Hematopoietic multipotent progenitor cell (in vitro differentiated cells): Measurements from ENCODE around the gene SLC25A21. TPM values are rescaled to one million over a fixed set of nuclear protein-coding genes. Genes with fewer than 3 reads are reported as not detected.
"Not testable (repeated sequence)": the region's sequence is repeated elsewhere in the genome, so short reads cannot be mapped to it uniquely, and the experiment has no call there.

ENCODE experiments used
- DNase-seq, 3 donors: peaks; one replicate each; pipeline ENCODE4 v3.0.0-alpha.2; 2011 to 2015; ENCODE audit warnings: low read depth in 2 of 3, low spot score in 2 of 3
- total RNA-seq: library from RNA; depleted of rRNA; stranded (reverse); fragments of >200 nt; gene quantifications from one replicate; pipeline ENCODE4 v1.2.3, GENCODE V29; 2012

Gene SLC25A21
- 0.54 TPM for total RNA-seq

DNA sequence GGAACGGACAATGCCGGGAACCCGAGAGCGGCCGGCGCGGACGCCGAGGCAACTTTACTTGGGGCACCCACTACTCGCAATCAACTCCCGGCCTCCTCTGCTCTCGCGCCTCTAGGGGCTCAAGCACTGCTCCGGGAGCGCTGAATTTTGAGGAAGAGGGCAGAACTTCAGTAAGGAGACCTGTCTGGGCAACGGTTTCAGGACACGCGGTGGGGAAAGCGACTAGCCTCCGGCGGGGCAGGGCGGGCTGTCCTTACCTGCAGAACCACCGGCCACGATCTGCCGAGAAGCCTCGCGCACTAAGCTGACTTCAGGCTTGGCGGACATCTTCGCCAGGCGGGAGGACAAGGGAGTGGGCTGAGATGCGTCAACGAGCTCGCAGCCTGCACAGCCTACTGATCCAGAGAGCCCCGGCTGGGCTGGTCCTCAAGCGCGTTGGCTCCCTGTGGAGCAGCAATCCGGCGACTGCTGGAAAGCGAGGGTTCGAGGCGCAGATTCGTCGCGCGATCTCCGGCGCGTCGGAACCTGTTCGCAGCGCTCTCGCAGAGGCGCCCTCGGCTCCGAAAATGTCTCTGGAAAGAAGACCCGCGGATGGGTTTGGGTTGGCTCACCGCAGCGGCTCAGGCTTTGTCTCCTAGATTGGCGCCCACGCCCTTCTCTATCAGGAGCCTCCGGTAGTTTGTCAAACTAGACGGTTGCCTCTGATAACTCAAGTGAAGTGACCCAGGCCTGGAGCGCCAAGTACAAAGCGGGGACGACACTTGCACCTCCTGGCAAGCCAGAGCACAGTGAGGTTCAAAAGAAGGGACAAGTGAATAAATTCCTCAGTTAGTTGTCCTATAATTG is at the start of gene SLC25A21:
SLC25A21 (minus strand) TSS at position 583 of the 846 bp plus-strand sequence.
- DNase-seq = peak in 2 of 3 donors; percentile 50 to 62

GRCh38 chr14:37221073-37221472 is 48.7 kb upstream of the SLC25A21 start:
- DNase-seq = no peak

DNA sequence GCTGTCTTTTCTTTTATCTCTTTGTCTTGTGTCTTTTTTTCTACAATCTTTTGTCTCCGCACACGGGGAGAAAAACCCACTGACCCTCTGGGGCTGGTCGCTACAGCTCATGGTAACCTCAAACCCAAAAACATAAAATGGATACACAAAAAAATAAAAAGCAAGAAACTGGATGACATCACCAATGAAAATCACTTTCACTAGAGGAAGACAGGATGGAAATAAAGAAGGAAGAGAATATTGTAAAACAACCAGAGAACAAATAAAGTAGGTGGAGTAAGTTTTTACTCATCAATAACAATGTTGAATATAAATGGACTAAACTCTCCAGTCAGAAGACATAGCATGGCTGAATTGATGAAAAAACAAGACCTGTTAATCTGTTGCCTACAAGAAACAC is 42.9 kb upstream of the SLC25A21 start:
- no peak for DNase-seq

GRCh38 chr14:37213016-37213415 is 40.6 kb upstream of the SLC25A21 start:
- no peak for DNase-seq

DNA sequence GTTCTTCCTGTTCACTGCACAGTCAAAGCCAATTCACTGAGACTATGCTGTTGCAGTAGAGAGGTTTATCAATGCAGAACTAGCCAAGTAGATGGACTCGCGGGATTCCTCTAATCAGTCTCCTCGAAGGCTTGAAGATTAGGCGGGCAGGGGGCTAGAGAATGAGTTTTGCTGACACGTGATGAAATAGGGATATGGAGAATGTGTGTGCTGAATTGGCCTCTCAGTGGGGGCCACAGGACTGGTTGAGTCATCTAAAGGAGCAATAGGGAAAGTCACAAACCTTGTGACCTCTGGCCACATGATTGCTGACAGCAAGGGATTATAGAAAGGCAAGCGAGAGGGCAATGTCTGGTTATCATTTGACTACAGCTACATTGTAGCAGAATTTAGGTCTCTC is 38.0 kb upstream of the SLC25A21 start:
- DNase-seq = no peak

- not testable (repeated sequence) for DNase-seq
Observed at GRCh38 chr14:37209617-37210016, 37.2 kb upstream of the SLC25A21 start.

DNA sequence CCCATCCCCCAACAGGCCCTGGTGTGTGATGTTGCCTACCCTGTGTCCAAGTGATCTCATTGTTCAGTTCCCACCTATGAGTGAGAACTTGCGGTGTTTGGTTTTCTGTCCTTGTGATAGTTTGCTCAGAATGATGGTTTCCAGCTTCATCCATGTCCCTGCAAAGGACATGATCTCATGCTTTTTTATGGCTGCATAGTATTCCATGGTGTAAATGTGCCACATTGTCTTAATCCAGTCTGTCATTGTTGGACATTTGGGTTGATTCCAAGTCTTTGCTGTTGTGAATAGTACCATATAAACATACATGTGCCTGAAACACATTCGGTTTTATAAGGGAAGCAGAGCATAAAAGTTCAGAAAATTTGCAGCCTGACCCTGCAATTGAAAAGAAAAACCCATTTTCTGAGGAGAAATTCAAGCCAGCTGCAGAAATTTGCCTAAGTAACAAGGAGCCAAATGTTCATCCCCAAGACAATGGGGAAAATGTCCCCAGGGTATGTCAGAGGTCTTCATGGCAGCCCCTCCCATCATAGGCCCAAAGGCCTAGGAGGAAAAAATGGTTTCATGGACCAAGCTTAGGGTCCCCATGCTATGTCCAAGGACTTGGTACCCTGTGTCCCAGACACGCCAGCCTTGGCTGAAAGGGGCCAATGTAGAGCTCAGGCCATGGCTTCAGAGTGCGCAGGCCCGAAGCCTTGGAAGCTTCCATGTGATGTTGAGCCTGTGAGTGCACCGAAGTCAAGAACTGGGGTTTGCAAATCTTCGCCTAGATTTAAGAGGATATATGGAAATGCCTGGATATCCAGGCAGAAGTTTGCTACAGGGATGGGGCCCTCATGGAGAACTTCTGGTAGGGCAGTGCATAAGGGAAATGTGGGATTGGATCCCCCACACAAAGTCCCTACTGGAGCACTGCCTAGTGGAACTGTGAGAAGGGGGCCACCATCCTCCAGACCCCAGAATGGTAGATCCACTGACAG is 33.5 kb upstream of the SLC25A21 start:
- DNase-seq = not testable (repeated sequence)

DNA sequence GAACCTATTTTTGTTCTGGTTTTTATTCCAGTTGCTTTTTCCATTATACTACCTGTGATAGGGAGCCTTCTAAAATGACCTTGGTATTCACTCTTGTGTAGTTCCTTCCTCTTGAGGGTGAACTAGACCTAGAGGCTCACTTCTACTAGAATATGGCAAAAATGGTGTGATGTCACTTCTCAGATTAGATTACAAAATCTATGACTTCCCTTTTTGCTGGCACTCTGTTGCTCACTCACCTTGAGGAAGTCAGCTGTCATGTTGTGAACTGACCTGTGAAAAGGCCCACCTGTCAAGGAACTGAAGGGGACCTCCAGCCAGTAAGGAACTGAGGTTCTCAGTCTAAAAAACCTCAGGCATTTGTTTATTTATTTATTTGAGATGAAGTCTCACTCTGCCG is 31.0 kb upstream of the SLC25A21 start:
- peak in 1 of 3 donors; percentile 1 for DNase-seq

GRCh38 chr14:37202812-37203211 is 30.4 kb upstream of the SLC25A21 start:
- no peak for DNase-seq

GRCh38 chr14:37202265-37202664 is 29.9 kb upstream of the SLC25A21 start:
- no peak for DNase-seq

DNA sequence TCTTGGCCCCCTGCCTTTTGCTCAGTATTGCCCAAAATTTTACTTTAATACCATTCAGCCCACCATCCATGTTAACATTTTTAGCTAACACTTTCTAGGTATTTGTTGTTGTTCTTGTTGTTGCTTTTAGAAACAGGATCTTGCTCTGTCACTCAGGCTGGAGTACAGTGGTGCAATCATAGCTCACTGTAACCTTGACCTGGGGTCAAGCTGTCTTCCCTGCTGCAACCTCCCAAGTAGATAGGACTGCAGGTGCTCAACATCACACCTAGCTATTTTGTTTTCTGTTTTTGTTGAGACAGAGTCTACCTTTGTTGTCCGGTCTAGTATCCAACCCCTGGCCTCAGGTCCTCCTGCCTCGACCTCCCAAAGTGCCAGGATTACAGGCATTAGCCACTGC is 29.3 kb upstream of the SLC25A21 start:
- no peak for DNase-seq

- no peak for DNase-seq
Observed at GRCh38 chr14:37198907-37199306, 26.5 kb upstream of the SLC25A21 start.

- no peak for DNase-seq
Observed at GRCh38 chr14:37198273-37198598, 25.8 kb upstream of the SLC25A21 start.

GRCh38 chr14:37197421-37198272 is 25.2 kb upstream of the SLC25A21 start, which contains the start of gene MIPOL1:
TSS of gene MIPOL1 (plus strand) at chr14:37197937. CDS start at chr14:37247889, 49,952 bp downstream.
- DNase-seq = peak in 2 of 3 donors; percentile 74 to 76

GRCh38 chr14:37196604-37197420 is 24.4 kb upstream of the SLC25A21 start:
- DNase-seq = no peak

GRCh38 chr14:37195327-37195726 is 22.9 kb upstream of the SLC25A21 start:
- DNase-seq = no peak

DNA sequence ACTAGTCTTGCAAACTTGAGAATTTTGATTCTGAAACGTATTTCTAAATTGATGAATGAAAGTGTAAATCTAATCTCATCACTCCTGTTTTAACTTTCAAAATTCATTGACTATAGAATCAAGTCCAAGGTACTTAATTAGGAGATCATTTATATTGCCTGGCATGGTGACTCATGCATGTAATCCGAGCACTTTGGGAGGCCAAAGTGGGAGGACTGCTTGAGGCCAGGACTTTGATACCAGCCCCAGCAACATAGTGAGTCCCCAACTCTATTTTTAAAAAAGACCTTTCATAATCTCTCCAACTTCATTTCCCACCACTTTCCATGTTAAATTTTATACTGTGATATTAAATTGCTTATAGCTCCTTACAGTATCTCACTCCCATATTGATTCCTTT is 22.3 kb upstream of the SLC25A21 start:
- no peak for DNase-seq

DNA sequence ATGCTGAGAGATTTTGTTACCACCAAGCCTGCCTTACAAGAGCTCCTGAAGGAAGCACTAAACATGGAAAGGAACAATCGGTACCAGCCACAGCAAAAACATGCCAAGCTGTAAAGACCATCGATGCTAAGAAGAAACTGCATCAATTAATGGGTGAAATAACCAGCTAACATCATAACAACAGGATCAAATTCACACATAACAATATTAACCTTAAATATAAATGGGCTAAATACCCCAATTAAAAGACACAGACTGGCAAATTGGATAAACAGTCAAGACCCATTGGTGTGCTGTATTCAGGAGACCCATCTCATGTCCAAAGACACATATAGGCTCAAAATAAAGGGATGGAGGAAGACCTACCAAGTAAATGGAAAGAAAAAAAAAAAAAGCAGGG is 17.3 kb upstream of the SLC25A21 start:
- not testable (repeated sequence) for DNase-seq

GRCh38 chr14:37187840-37188577 is 15.6 kb upstream of the SLC25A21 start:
- DNase-seq = not testable (repeated sequence)
